ENCODE data around the gene MRPL11.
"Not testable (repeated sequence)": the region's sequence is repeated elsewhere in the genome, so short reads cannot be mapped to it uniquely, and the experiment has no call there.

Gene MRPL11

DNA sequence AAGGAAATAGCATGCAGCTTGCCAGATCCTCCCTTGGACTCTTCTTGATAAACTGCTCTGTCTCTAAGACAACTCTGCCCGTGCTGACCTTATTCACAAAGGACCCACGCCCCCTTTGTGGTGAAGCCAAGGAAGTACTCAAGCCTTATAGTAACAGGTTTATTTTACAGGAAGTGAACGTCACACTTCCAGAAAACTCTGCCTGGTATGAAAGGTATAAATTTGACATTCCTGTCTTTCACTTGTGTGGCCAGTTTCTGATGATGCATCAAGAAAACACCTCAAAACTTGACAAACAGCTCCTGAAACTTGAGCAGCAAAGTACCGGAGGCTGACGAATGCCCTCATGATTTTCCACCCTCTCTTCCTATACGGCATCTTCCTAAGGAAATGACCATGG, 15.6 kb upstream of the MRPL11 start:
- Mint-ChIP-seq H3K4me3 (peak overlapping the region; percentile 4 to 47), H3K27ac (peak overlapping the region in 1 of 2 donors; percentile 24), H3K9me3 (peaks cover 0 to 4% of the 10 kb centered on the region in 2 donors), H3K4me1 (peaks cover 41% of the 10 kb centered on the region), H3K27me3 (peaks cover 7% of the 10 kb centered on the region)
- DNase-seq (no peak), ATAC-seq (peak; percentile 53)

GRCh38 chr11:66451663-66452062, 13.0 kb upstream of the MRPL11 start:
- Mint-ChIP-seq H3K27ac (no peak overlapping the region), H3K4me3 (no peak overlapping the region), H3K27me3 (peaks cover 15% of the 10 kb centered on the region), H3K4me1 (peaks cover 29% of the 10 kb centered on the region), H3K9me3 (peaks cover 0 to 4% of the 10 kb centered on the region in 2 donors)
- ATAC-seq: no peak
- no peak for DNase-seq

- Mint-ChIP-seq H3K27ac (no peak overlapping the region), H3K9me3 (peaks cover 0 to 4% of the 10 kb centered on the region in 2 donors), H3K27me3 (peaks cover 15% of the 10 kb centered on the region), H3K4me3 (no peak overlapping the region), H3K4me1 (peaks cover 28% of the 10 kb centered on the region)
- ATAC-seq (no peak), DNase-seq (no peak)
Observed at GRCh38 chr11:66450560-66450959, 11.9 kb upstream of the MRPL11 start.

DNA sequence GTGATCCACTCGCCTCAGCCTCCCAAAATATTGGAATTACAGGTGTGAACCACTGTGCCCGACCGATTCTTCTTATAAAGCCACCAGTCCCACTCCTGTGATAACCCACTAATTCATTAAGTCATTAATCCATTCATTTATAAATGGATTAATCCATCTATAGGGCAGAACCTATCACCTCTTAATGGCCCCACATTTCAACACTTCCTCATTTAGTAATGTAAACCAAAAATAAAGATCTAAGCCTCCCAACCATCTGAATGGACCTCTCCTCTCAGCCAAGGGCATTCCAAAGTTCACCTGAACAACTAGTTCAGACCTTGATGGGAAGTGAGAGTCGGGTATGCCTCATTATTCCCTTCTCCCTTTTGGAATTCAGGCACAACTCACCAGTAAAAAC, 9.9 kb upstream of the MRPL11 start:
- Mint-ChIP-seq H3K9me3 (peaks cover 7 to 8% of the 10 kb centered on the region in 2 donors), H3K4me1 (peaks cover 7% of the 10 kb centered on the region), H3K27ac (no peak overlapping the region), H3K4me3 (no peak overlapping the region), H3K27me3 (peaks cover 15% of the 10 kb centered on the region)
- no peak for ATAC-seq
- DNase-seq: no peak

GRCh38 chr11:66447012-66447411, 8.4 kb upstream of the MRPL11 start:
- ATAC-seq: no peak
- no peak for DNase-seq
- Mint-ChIP-seq H3K27ac (no peak overlapping the region), H3K9me3 (peaks cover 16 to 17% of the 10 kb centered on the region in 2 donors), H3K27me3 (peaks cover 15% of the 10 kb centered on the region), H3K4me1 (peaks cover 6% of the 10 kb centered on the region), H3K4me3 (no peak overlapping the region)

DNA sequence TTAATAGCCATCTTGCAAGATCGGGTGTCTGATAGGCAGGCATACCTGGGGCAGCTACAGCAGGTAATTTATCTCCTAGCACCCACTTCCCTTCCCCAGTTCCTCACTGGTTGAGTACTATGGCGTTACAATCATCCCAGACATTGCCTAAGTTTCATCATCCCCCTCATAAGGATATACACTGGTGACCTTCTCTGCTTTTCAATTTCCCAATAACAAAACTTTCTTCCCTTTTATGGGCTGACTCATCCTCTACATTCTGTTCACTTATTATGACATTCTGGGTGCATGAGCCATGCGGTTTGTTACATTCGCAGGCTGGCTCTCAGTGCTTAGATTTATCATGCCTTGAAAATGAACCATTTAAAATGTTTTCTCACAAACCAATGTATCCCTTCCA, 5.0 kb upstream of the MRPL11 start:
- Mint-ChIP-seq H3K27ac (no peak overlapping the region), H3K4me1 (peaks cover 12% of the 10 kb centered on the region), H3K4me3 (no peak overlapping the region), H3K27me3 (peaks cover 3% of the 10 kb centered on the region), H3K9me3 (peaks cover 12 to 17% of the 10 kb centered on the region in 2 donors)
- ATAC-seq (no peak), DNase-seq (no peak)

- H3K27me3 Mint-ChIP-seq, DNase-seq, H3K4me3 Mint-ChIP-seq, H3K27ac Mint-ChIP-seq, ATAC-seq: not testable (repeated sequence)
- H3K9me3 Mint-ChIP-seq: peaks cover 12 to 17% of the 10 kb centered on the region in 2 donors
- peaks cover 32% of the 10 kb centered on the region for H3K4me1 Mint-ChIP-seq
Observed at GRCh38 chr11:66440940-66441282, 2.3 kb upstream of the MRPL11 start.

DNA sequence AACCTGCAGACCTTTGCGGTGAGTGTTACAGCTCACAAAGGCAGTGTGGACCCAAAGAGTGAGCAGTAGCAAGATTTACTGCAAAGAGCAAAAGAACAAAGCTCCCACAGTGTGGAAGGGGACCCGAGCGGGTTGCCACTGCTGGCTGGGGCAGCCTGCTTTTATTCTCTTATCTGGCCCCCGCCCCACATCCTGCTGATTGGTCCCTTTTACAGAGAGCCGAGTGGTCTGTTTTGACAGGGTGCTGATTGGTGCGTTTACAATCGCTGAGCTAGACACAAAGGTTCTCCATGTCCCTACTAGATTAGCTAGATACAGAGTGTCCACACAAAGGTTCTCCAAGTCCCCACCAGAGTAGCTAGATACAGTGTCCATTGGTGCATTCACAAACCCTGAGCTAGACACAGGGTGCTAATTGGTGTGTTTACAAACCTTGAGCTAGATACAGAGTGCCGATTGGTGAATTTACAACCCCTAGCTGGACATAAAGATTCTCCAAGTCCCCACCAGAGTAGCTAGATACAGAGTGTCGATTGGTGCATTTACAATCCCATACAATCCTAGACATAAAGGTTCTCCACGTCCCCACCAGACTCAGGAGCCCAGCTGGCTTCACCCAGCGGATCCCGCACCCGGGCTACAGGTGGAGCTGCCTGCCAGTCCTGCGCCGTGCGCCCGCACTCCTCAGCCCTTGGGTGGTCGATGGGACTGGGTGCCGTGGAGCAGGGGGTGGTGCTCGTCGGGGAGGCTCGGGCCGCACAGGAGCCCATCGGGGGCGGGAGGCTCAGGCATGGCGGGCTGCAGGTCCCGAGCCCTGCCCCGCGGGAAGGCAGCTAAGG, 1.7 kb upstream of the MRPL11 start:
- DNase-seq: not testable (repeated sequence)

GRCh38 chr11:66437979-66438503, 607 bp downstream of the MRPL11 start:
- DNase-seq (no peak), ATAC-seq (no peak)
- Mint-ChIP-seq H3K4me1 (peaks cover 32% of the 10 kb centered on the region), H3K27ac (peak overlapping the region; percentile 99 to 100), H3K27me3 (no peaks in the 10 kb centered on the region), H3K9me3 (peaks cover 3 to 5% of the 10 kb centered on the region in 2 donors), H3K4me3 (peak overlapping the region; percentile 92 to 94)

More for the DNA sequence above, 1.7 kb upstream of the MRPL11 start:
- H3K4me1 Mint-ChIP-seq: peaks cover 32% of the 10 kb centered on the region
- not testable (repeated sequence) for ATAC-seq, H3K4me3 Mint-ChIP-seq, H3K27ac Mint-ChIP-seq, H3K27me3 Mint-ChIP-seq
- H3K9me3 Mint-ChIP-seq: peaks cover 12 to 17% of the 10 kb centered on the region in 2 donors

DNA sequence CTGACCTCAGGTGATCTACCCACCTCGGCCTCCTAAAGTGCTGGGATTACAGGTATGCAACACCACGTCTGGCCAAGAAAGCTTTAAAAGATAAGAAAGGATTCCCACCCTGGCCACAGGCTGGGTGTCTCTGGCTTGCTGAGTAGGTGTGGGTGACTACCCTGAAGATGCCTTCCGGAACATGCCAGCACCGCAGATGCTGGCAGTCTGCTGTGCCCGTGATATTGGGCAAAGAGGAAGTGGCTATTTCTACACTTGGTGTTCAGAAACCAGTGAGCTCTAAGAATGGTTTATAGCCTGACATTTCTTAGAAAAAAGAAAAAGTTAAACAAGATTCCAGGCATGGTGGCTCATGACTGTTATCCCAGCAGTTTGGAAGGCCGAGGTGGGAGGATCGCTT, 6.1 kb downstream of the MRPL11 start:
- no peaks in the 10 kb centered on the region for H3K27me3 Mint-ChIP-seq
- no peaks in the 10 kb centered on the region for H3K9me3 Mint-ChIP-seq
- DNase-seq: no peak
- H3K27ac Mint-ChIP-seq: no peak overlapping the region
- H3K4me1 Mint-ChIP-seq: peaks cover 16% of the 10 kb centered on the region
- H3K4me3 Mint-ChIP-seq: no peak overlapping the region
- ATAC-seq: no peak

- H3K27ac Mint-ChIP-seq, DNase-seq, H3K27me3 Mint-ChIP-seq, ATAC-seq, H3K9me3 Mint-ChIP-seq, H3K4me3 Mint-ChIP-seq, H3K4me1 Mint-ChIP-seq: not testable (repeated sequence)
Observed at GRCh38 chr11:66431871-66432329, 6.7 kb downstream of the MRPL11 start.

DNA sequence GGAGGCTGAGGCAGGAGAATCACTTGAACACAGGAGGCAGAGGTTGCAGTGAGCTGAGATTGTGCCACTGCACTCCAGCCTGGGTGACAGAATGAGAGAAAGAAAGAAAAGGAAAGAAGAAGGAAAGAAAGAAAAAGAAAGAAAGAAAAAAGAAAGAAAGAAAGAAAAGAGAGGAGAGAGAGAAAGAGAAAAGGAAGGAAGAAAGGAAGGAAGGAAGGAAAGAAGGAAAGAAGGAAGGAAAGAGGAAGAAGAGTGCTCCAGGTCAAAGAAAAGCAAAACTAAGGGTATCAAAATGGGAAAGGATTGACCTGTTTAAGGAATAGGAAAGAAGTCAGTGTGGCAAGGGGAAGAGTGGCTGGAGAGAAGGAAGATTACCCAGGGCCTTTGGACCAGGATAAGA, 7.4 kb downstream of the MRPL11 start:
- not testable (repeated sequence) for H3K9me3 Mint-ChIP-seq, H3K4me1 Mint-ChIP-seq
- H3K27ac Mint-ChIP-seq: peak overlapping the region in 1 of 2 donors; percentile 28

GRCh38 chr11:66429983-66430602, 8.6 kb downstream of the MRPL11 start:
- Mint-ChIP-seq H3K27me3 (no peaks in the 10 kb centered on the region), H3K27ac (no peak overlapping the region), H3K4me1 (no peaks in the 10 kb centered on the region), H3K9me3 (no peaks in the 10 kb centered on the region), H3K4me3 (no peak overlapping the region)
- peak; percentile 89 for ATAC-seq
- peak; percentile 71 to 72 for DNase-seq

More for the DNA sequence above, 7.4 kb downstream of the MRPL11 start:
- not testable (repeated sequence) for H3K4me3 Mint-ChIP-seq, H3K27me3 Mint-ChIP-seq, ATAC-seq, DNase-seq

GRCh38 chr11:66428933-66429332, 9.7 kb downstream of the MRPL11 start:
- ATAC-seq (no peak), DNase-seq (no peak)
- Mint-ChIP-seq H3K4me1 (no peaks in the 10 kb centered on the region), H3K4me3 (no peak overlapping the region), H3K9me3 (peaks cover 0 to 7% of the 10 kb centered on the region in 2 donors), H3K27ac (no peak overlapping the region), H3K27me3 (no peaks in the 10 kb centered on the region)

- Mint-ChIP-seq H3K9me3 (peaks cover 0 to 21% of the 10 kb centered on the region in 2 donors), H3K4me1 (no peaks in the 10 kb centered on the region), H3K4me3 (no peak overlapping the region), H3K27me3 (peaks cover 3% of the 10 kb centered on the region), H3K27ac (no peak overlapping the region)
- no peak for DNase-seq
- ATAC-seq: no peak
Observed at GRCh38 chr11:66426314-66426713, 12.3 kb downstream of the MRPL11 start.

Measured in stimulated activated naive CD8-positive, alpha-beta T cell treated with anti-CD3 and anti-CD28 coated beads, Interleukin-15, amount 100 ng/mL, for 72 hours (primary cell).